SK-N-SH (cell line): ENCODE results near the gene NIT2. TPM values are rescaled to one million over a fixed set of nuclear protein-coding genes. Genes with fewer than 3 reads are reported as not detected.

Experiments used
- CHD2 ChIP-seq: fragments of 150-350 bp; IDR thresholded peaks from 2 replicates; pipeline ENCODE4 v1.6.1; 2018; ENCODE audit warnings: low read length; ENCODE audit not compliant: partially characterized antibody
- ELF1 ChIP-seq: IDR thresholded peaks from 2 replicates; pipeline ENCODE4 v1.4.0; 2012
- FOXM1 ChIP-seq: IDR thresholded peaks from 2 replicates; pipeline ENCODE4 v1.4.0; 2012; ENCODE audit warnings: low read depth, mild to moderate bottlenecking
- GABPA ChIP-seq: IDR thresholded peaks from 2 replicates; pipeline ENCODE4 v1.4.0; 2012; ENCODE audit warnings: low read depth, mild to moderate bottlenecking
- MEF2A ChIP-seq: IDR thresholded peaks from 2 replicates; pipeline ENCODE4 v1.4.0; 2012; ENCODE audit warnings: low read depth, borderline replicate concordance
- MXI1 ChIP-seq: IDR thresholded peaks from 2 replicates; pipeline ENCODE4 v1.6.1; 2012; ENCODE audit warnings: mild to moderate bottlenecking, low read depth, low read length, improper control_type of control experiment
- POLR2AphosphoS5 ChIP-seq: IDR thresholded peaks from 2 replicates; pipeline ENCODE4 v1.6.1; 2012; ENCODE audit warnings: low read depth, low read length
- SIN3A ChIP-seq: IDR thresholded peaks from 2 replicates; pipeline ENCODE4 v1.6.1; 2012; ENCODE audit warnings: low read depth, mild to moderate bottlenecking, low read length, moderate library complexity, borderline replicate concordance
- TAF1 ChIP-seq: IDR thresholded peaks from 2 replicates; pipeline ENCODE4 v1.6.1; 2012; ENCODE audit warnings: low read depth, mild to moderate bottlenecking, low read length, moderate library complexity, borderline replicate concordance
- polyA plus RNA-seq, 3 experiments: library from polyadenylated mRNA; depleted of rRNA; stranded (reverse); fragments of >200 nt; gene quantifications; 2 replicates each; pipeline ENCODE4 v1.2.3, GENCODE V29; 2012
- TF ChIP-seq, protein P1 (sequence below): IDR thresholded peaks from 2 replicates; pipeline ENCODE4 v1.4.0; 2012; ENCODE audit warnings: low read depth, borderline replicate concordance
- TF ChIP-seq, protein P2 (sequence below): fragments of 150-350 bp; IDR thresholded peaks from 2 replicates; pipeline ENCODE4 v1.6.1; 2017; ENCODE audit warnings: antibody characterized with exemption, low read length, low read depth, borderline replicate concordance
- TF ChIP-seq, protein P3 (sequence below): IDR thresholded peaks from 2 replicates; pipeline ENCODE4; 2012
- TF ChIP-seq, protein P4 (sequence below): IDR thresholded peaks from 2 replicates; pipeline ENCODE4 v1.6.1; 2012; ENCODE audit warnings: mild to moderate bottlenecking, low read depth, low read length, moderate library complexity

NIT2 gene
- polyA plus RNA-seq, 1 of the 3 experiments (the other 2 are of a cell fraction) = 28.6 TPM

DNA sequence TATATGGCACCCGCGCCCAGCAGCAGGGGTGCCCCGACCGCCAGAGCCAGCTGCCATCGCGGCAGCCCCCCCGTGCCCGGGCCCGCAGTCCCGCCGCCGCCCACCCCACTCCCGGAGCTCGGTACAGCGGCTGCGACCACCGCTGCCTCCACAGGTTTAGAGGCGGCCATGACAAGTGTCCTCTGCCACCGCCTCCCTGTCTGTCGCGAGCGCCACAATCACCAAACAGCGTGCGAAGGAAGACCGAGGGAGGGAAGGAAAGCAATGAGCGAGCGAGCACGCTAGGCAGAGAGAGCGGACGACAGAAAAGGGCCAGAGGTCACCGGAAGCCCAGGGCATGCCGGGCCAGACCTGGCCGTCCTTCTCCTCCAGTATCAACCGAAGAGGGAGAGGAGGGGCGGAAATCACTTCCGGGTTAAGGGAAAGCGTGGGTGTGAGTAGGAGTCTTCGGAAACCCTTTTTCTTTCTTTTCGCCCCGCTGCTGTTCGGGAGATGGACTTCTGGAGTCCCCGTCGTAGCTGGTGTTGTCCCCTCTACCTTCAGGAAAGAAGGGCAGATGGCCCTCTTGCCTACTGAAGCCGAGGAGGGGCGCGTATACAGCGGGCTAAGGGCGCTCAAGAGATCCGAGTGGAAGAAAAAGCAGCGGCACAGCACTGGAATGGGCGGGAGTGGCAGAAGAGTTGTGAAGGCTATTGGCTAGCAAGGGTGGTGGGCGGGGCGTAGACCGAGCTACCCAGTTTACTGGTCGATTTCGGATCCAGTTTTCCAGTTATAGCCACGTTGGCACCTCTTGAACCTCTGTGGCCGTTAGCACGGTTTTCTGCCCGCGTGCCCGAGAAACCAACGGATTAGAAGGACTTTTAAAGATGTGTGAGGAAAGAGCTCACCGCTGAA lies 66.5 kb downstream of the NIT2 start, which contains the start of the genes LNP1 and TOMM70 (continued):
- TF ChIP-seq, protein P1, sequence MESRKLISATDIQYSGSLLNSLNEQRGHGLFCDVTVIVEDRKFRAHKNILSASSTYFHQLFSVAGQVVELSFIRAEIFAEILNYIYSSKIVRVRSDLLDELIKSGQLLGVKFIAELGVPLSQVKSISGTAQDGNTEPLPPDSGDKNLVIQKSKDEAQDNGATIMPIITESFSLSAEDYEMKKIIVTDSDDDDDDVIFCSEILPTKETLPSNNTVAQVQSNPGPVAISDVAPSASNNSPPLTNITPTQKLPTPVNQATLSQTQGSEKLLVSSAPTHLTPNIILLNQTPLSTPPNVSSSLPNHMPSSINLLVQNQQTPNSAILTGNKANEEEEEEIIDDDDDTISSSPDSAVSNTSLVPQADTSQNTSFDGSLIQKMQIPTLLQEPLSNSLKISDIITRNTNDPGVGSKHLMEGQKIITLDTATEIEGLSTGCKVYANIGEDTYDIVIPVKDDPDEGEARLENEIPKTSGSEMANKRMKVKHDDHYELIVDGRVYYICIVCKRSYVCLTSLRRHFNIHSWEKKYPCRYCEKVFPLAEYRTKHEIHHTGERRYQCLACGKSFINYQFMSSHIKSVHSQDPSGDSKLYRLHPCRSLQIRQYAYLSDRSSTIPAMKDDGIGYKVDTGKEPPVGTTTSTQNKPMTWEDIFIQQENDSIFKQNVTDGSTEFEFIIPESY = no peak
- TF ChIP-seq, protein P2, sequence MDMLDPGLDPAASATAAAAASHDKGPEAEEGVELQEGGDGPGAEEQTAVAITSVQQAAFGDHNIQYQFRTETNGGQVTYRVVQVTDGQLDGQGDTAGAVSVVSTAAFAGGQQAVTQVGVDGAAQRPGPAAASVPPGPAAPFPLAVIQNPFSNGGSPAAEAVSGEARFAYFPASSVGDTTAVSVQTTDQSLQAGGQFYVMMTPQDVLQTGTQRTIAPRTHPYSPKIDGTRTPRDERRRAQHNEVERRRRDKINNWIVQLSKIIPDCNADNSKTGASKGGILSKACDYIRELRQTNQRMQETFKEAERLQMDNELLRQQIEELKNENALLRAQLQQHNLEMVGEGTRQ = no peak
- peak; percentile 50; the same call in 1 of the 2 replicates for TF ChIP-seq FOXM1
- TF ChIP-seq GABPA = peak; percentile 95
- TF ChIP-seq, protein P3, sequence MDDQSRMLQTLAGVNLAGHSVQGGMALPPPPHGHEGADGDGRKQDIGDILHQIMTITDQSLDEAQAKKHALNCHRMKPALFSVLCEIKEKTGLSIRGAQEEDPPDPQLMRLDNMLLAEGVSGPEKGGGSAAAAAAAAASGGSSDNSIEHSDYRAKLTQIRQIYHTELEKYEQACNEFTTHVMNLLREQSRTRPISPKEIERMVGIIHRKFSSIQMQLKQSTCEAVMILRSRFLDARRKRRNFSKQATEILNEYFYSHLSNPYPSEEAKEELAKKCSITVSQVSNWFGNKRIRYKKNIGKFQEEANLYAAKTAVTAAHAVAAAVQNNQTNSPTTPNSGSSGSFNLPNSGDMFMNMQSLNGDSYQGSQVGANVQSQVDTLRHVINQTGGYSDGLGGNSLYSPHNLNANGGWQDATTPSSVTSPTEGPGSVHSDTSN = peak; percentile 13
- peak; percentile 91 for TF ChIP-seq CHD2
- TF ChIP-seq SIN3A = peak; percentile 67
- peak; percentile 95; the same call in 1 of the 2 replicates for TF ChIP-seq MXI1
- peak; percentile 77 for TF ChIP-seq ELF1
- TF ChIP-seq POLR2AphosphoS5 = peak; percentile 97
- TF ChIP-seq, protein P4, sequence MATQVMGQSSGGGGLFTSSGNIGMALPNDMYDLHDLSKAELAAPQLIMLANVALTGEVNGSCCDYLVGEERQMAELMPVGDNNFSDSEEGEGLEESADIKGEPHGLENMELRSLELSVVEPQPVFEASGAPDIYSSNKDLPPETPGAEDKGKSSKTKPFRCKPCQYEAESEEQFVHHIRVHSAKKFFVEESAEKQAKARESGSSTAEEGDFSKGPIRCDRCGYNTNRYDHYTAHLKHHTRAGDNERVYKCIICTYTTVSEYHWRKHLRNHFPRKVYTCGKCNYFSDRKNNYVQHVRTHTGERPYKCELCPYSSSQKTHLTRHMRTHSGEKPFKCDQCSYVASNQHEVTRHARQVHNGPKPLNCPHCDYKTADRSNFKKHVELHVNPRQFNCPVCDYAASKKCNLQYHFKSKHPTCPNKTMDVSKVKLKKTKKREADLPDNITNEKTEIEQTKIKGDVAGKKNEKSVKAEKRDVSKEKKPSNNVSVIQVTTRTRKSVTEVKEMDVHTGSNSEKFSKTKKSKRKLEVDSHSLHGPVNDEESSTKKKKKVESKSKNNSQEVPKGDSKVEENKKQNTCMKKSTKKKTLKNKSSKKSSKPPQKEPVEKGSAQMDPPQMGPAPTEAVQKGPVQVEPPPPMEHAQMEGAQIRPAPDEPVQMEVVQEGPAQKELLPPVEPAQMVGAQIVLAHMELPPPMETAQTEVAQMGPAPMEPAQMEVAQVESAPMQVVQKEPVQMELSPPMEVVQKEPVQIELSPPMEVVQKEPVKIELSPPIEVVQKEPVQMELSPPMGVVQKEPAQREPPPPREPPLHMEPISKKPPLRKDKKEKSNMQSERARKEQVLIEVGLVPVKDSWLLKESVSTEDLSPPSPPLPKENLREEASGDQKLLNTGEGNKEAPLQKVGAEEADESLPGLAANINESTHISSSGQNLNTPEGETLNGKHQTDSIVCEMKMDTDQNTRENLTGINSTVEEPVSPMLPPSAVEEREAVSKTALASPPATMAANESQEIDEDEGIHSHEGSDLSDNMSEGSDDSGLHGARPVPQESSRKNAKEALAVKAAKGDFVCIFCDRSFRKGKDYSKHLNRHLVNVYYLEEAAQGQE = 0 out of 2 replicates have a peak, but pooled peaks have one; percentile 16
- TF ChIP-seq TAF1 = peak; percentile 73
- TF ChIP-seq MEF2A = no peak
